GM08714 (cell line): ENCODE measurements around the gene NT5C3A.

Source experiments
- H3K4me3 ChIP-seq: fragments of 200-500 bp; sonication (Bioruptor generic); 2 replicates; pipeline ENCODE4 v1.5.1; 2014; ENCODE audit warnings: mild to moderate bottlenecking, low read length, inconsistent platforms
- ZNF274 ChIP-seq: IDR thresholded peaks from 2 replicates; pipeline ENCODE4 v1.6.1; 2012; ENCODE audit warnings: mild to moderate bottlenecking, low read depth, low read length

NT5C3A gene

DNA sequence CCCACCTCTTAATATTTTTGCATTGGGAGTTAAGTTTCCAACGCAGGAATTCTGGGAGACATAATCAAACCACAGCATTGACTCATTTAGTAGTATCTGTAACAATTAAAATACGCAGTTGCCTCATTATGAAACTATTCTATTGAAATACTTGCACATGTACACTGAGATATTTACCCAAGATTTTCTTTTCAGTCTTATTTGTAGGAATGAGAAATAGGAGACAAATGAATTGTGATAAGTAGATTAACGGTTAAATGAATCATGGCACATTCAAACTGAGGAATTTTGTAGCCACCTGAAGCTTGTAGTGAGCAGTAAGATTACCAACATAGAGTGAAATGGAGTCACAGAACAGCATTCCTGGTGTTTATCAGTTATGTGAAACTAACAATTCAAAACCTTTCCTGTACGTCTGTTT is 28.5 kb upstream of the NT5C3A start:
- H3K4me3 ChIP-seq: no peak overlapping the region

DNA sequence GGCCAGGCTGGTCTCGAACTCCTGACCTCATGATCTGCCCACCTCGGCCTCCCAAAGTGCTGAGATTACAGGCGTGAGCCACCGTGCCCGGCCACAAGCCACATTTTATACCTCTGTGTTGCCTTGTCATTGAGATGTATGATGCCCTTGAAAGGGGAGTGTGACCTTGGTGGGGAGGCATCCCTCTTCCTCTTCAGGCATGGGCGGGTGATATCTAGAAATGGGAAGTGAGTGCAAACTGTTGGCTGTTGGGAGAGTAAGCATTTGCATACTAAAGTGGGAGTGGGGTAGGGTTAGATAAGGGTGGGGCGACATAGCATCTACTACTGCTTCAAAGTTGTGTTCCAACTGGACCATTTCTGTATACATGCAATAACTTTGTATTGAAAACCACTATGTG is 26.6 kb upstream of the NT5C3A start:
- TF ChIP-seq ZNF274: no peak
- no peak overlapping the region for H3K4me3 ChIP-seq

More for the DNA sequence above, 28.5 kb upstream of the NT5C3A start:
- no peak for TF ChIP-seq ZNF274

DNA sequence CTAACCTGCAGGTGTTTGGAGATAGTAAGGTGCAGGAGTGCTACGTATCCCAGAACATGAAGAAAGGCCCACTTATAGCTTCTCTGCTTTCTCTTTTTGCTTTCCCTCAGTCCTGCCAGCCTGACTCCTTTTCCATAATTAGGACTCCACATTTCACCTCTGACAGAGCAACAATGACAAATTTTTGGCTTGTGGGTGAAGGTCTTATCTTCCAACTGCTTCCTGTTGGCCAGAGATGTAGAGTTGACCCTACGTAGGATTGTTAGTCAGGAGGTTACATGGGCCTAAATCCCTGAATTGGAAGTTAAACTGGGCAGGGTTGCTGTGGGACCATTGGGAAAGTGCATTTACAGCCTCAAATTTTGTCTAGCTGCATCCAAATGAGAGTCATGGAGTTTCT is 25.3 kb upstream of the NT5C3A start:
- TF ChIP-seq ZNF274: no peak
- no peak overlapping the region for H3K4me3 ChIP-seq

DNA sequence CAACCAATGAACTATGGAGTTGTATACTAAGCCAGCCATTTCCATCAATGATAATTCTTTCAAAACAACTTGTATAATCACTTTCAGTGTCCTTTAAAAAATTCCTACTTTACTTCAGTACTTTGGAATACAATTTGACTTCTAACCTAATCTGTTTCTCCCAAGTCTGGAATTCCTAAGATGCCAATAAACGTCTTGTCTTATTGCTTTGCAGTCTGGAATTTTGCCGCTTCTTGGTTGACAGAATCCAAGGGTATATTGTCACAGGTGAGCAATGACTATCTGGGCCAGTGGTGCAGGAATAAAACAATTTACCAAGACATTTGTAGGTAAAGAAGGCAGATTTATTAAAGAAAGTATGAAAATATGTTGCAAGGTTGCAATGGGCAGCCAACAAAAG is 24.8 kb upstream of the NT5C3A start:
- no peak overlapping the region for H3K4me3 ChIP-seq
- no peak for TF ChIP-seq ZNF274

DNA sequence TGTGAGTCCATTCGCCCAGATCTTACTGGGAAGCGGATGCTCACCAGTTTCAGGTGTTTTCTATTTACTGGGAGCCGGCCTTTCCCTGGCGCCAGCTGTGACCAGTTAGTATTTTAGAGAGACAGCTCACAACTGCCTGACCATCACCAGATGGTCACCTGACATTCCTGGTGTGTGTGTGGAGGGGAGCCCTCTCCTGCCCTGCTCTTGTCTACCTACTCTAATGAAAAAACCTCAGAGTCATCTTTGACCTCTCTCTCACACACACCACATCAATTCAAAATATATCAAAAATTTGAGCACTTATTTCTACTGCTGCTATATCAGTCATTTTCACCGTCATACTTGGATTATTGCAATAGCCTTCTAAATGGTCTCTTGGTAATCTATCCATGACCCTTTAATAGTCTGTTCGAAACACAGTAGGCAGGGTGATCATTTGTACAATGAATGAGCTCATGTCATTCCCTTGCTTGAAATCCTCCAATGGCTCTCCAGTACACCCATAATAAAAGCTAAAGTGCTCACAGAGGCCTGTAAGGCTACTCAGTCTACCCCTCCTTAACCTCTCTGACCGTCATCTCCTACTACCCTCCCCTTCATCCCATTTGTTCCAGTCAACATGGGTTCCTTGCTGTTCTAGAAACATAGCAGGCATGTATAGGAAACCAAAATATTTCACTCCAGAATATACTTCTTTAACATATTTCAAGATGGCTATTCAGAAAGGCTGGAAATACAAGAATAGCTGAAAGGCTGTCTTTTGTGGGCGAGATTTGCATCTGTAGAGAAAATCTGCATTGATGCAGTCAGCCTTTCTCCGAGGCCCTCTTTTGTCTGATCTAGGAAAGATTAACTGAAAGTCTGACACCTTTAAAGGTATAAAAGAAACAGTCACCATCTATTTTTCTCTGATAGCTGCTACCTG is 17.5 kb upstream of the NT5C3A start:
- H3K4me3 ChIP-seq: no peak overlapping the region

DNA sequence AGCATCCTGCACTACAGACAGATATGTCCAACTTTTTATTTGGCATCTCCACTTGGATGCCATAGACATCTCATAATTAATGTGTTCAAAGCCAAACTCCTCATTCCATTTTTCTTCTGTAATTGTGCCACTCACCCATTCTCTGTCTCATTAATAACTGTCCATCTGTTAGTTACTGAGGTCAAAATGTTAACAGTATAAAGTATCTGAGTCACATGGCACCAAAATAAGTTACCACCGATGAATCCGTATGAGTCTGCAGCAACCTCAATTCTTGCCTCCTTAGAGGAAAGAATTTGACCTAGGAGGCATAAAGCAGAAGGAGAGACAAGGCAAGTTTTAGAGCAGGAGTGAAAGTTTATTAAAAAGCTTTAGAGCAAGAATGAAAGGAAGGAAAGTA is 16.5 kb upstream of the NT5C3A start:
- no peak overlapping the region for H3K4me3 ChIP-seq
- no peak for TF ChIP-seq ZNF274

More for the DNA sequence above, 17.5 kb upstream of the NT5C3A start:
- no peak for TF ChIP-seq ZNF274

DNA sequence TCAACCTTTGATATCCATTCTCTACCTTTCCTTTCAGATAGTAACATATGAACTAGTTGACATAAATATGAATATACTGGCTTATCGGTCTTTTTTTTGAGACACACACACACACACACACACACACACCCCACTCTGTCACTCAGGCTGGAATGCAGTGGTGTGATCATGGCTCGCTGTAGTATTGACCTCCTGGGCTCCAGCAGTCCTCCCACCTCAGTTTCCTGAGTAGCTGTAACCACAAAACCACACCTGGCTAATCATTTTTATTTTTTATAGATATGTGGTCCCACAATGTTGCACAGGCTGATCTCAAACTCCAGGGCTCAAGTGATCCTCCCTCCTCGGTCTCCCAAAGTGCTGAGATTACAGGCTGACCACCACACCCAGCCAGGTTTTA is 14.2 kb upstream of the NT5C3A start:
- no peak for TF ChIP-seq ZNF274
- H3K4me3 ChIP-seq: no peak overlapping the region; the same call in 1 of the 2 replicates

DNA sequence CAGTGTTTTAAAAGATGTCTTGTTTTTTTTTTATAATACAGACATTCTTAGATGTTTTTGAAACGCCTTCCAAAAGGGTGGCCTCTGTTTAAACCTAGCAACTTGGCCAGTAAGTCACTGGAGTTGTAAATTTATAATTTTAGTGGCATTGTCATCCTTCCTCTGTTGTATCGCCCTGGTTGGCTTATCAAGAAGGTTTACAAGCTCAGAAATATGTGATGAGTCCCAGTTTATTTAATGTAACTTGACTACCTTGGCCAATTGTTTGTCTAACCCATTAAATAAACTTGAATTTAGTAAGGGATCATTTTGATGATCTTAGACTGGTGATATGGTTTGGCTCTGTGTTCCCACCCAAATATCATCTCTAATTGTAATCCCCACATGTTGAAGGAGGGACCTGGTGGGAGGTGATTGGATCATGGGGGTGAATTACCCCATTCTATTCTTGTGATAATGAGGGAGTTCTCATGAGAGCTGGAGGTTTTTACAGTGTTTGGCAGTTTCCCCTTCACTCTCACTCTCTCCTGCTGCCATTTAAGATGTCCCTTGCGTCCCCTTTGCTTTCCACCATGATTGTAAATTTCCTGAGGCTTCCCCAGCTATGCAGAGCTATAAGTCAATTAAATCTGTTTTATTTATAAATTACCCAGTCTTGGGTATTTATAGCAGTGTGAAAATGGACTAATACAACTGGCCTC is 13.4 kb upstream of the NT5C3A start:
- no peak for TF ChIP-seq ZNF274
- no peak overlapping the region for H3K4me3 ChIP-seq

DNA sequence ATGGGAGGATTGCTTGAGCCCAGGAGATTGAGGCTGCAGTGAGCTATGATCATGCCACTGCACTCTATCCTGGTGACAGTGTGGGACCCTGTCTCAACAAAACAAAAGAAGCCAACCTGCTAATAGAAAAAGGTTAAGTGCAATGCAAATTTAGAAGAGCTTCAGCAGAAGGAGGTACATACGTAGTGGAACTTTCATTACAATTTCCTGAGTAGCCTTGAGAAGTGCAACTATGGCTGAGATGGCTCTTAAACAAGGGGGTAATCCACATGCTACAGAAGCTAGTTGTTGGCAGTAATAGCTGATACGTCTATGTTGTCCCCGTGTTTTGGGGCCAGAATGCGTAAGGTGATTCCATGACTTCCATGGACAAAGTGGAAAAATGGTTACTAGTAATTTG is 10.7 kb upstream of the NT5C3A start:
- TF ChIP-seq ZNF274: no peak
- H3K4me3 ChIP-seq: no peak overlapping the region

DNA sequence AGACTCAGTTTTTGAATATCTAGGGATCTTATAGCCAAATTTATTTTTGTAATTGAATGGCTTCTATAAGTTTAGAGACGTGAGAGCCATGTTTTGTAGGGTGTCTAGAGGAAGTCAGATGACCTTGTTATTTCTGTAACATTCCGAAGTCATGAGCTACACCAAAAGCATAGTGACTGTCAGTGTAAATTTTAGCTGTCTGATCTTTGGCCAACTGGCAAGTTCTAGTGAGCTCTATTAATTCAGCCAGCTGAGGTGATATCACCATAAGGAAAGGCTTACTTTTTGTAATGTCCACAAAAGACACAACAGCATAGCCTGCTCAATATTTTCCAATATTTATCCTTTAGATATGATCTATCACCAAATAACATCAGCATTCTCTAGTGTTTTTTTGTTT is 9.9 kb upstream of the NT5C3A start:
- H3K4me3 ChIP-seq: no peak overlapping the region
- TF ChIP-seq ZNF274: no peak

DNA sequence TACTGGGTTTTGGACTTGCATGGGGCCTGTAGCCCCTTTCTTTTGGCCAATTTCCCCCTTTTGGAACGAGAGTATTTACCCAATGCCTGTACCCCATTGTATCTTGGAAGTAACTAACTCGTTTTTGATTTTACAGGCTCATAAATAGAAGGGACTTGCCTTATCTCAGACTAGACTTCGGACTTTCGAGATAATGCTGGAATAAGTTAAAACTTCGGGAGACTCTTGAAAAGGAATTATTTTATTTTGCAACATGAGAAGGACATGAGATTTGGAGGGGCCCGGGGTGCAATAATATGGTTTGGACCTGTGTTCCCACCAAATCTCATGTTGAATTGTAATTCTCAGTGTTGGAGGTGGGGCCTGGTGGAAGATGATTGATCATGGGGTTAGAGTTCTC is 8.3 kb upstream of the NT5C3A start:
- H3K4me3 ChIP-seq: no peak overlapping the region
- TF ChIP-seq ZNF274: no peak

DNA sequence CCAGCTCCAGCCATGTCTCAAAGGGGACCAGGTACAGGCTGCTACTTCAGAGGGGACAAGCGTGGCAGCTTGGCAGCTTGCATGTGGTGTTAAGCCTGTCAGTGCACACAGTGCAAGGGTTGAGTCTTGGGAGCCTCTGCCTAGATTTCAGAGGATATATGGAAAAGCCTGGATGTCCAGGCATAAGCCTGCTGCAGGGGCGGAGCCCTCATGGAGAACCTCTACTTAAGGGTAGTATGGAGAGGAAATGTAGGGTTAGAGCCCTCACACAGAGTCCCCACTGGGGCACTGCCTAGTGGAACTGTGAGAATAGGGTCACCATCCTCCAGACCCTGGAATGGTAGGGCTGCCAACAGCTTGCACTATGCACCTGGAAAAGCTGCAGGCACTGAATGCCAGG is 7.7 kb upstream of the NT5C3A start:
- TF ChIP-seq ZNF274: no peak
- no peak overlapping the region for H3K4me3 ChIP-seq

DNA sequence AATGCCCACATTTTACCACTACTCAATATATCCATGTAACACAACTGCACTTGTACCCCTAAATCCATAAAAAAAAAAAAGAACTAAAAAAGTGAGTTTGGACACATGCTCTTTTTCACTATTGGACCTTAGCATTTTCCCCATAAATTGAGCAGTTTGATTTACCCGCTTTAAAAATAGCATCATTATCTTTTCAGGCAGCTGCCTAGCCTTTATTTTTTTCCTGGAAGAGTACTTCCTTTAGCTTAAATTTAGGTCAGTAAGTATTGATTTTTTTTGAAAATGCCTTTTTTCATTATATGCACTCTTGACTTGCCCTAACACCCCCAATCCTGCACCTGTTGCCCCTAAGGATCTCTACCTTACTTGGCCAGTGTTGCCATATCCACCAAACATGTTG is 5.3 kb upstream of the NT5C3A start:
- no peak overlapping the region for H3K4me3 ChIP-seq
- no peak for TF ChIP-seq ZNF274

DNA sequence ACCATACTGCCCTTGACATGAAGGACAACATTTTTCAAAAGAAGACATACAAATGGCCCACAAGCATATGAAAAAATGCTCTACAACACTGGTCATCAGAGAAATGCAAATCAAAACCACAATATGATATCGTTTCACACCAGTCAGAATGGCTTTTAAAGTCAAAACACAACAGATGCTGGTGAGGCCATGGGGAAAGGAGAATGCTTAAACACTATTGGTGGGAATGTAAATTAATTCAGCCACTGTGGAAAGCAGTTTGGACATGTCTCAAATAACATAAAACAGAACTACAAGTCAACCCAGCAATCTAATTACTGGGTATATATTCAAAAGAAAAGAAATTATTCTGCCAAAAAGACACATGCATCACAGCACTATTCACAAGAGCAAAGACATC is 4.2 kb upstream of the NT5C3A start:
- no peak overlapping the region for H3K4me3 ChIP-seq
- TF ChIP-seq ZNF274: no peak

DNA sequence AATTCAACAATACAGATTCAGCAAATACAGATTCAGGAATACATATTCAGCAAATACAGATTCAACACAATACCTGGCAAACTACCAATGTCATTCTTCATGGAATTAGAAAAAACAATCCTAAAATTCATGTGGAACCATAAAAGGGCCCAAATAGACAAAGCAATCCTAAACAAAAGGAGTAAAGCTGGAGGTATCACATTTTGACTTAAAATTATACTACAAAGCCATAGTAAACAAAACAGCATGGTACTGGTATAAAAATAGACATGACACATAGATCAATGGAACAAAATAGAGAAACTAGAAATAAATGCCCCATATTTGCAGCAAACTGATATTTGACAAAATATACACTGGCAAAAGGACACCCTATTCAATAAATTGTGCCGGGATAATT is 3.4 kb upstream of the NT5C3A start:
- no peak for TF ChIP-seq ZNF274
- H3K4me3 ChIP-seq: no peak overlapping the region

DNA sequence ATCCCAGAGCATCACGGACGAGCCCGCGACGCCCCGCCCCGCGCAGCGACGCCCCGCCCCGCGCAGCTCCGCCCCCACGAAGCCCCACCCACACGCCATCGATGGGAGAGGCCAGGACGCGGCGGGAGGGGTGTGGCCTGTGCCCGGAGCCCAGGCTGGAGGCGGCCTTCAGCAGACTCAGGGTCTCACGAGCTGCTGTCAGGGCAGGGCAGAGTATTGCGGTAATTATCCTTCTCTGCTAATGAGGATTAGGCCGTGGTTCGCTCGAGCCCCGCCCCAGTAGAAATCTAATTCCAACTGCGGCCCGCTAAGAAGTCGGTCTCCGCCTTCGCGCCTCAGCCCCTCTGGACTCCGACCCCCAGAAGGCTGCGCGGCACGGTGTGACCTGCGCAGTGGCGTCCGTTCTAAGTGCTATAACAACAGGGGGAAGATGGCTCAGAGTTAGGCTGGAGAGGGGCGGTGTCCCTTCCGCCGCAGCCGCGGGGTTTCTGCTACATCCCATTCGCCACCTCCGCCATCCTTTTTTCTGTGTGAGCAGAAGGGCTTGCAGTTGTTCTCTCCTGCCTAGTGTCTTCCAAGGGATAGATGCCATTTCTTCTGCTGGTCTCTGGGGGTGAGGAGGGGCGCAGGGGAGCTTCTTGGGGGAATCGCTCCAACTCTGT is 337 bp upstream of the NT5C3A start:
- no peak for TF ChIP-seq ZNF274
- H3K4me3 ChIP-seq: peak overlapping the region; percentile 100
